HG02852 (cell line): ENCODE results near the gene NHLRC2.
A peak's percentile ranks its signal among the peaks of the same experiment; 100 is the strongest.
"Not testable (repeated sequence)": the region's sequence is repeated elsewhere in the genome, so short reads cannot be mapped to it uniquely, and the experiment has no call there.

Source experiments
- ATAC-seq: cut with Tn5 transposase; IDR thresholded peaks from one replicate; pipeline ENCODE4 v1.9.1; 2021; ENCODE audit warnings: mild to moderate bottlenecking, moderate library complexity; ENCODE audit not compliant: unreplicated experiment

NHLRC2 gene

DNA sequence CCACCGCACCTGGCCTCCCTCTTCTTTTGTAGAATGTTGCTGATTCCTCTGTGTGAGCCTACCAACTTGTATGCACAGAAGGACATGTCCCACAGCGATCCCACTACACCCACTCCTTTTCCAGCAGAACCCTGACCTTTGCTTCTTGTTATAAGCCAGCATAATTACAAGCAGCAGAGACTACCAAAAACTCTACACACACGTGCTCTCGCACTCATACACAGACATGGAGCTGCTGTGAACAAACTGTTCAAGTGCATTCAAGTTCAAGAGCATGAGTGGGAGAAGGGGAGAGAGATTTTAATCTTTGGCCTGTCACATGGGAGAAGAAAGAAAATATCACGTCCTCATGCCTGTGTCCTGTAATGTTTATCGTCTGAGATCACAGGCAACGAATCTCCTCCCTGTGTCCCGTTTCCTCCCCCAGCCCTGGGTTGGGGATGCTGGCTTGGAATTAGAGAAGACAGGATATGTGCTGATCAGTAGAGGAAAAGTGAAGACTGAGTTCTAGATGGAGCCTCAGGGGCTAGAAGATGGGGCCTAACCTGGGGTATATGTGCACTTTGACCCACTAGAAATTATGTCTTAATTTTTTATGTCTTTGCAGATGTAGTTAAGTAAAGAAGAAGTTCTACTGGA, 79.6 kb downstream of the NHLRC2 start:
- no peak for ATAC-seq

DNA sequence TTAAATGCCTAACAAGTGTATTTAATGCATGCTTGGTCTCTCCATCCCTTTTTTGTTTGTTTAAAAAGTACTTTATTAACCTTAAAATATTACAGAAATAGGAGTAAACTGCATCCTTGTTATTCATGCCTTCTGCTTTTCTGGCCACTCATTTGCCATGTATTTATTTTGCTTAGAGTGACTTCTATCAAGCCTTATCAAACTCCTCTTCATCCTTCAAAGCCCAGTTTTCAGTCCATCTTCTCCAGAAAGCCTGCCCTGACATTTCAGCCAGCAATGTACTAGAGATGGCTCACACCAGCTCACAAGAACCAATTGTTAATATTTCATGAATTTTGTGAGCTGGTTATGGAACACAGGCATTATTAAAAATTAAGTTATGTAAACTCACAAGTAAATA, 82.8 kb downstream of the NHLRC2 start:
- no peak for ATAC-seq

DNA sequence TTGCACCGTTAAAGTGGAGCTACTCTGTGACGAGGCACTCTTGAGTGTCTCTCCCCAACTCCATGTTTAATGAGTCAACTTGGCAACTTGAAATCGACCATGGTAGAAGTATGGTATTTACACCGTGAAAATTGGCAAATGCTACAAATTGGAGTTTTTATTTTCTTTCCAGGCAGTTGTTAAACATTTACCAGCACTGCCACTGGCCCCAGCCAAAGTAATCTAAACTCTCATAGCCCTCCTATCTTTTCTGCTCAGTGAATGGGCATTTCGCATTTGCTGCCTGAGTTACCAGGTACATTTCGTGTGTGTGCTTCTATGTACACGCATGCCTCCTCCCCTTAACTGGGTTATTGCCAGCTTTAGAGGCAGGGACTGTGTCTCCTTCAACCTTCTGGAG, 83.3 kb downstream of the NHLRC2 start:
- ATAC-seq = no peak

DNA sequence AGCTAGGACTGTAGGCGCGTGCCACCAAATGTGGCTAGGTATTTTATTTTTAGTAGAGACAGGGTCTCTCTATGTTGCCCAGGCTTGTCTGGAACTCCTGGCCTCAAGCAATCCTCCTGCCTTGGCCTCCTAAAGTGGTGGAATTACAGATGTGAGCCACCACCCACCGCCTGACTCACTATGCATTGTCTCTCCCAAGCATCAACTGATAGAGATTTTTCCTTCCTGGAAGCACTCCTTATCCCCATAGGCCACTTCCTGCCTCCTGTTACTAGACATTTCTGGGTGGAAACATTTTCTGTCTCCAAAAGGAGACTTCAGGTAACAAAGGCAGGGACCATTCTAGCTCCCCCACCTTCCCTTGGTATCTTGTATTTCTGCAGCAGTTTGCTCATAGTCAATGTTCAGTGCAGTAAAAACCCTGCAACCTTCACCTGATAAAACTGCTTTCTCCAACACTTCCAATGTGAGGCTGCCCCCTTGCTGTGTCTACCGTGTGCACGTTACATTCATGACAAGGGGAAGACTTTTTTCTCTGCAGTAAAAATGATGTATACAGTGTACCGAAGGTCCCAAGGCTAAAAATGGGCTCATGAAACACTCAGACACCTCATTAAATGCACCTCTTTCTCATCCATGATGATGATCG, 84.9 kb downstream of the NHLRC2 start:
- no peak for ATAC-seq

DNA sequence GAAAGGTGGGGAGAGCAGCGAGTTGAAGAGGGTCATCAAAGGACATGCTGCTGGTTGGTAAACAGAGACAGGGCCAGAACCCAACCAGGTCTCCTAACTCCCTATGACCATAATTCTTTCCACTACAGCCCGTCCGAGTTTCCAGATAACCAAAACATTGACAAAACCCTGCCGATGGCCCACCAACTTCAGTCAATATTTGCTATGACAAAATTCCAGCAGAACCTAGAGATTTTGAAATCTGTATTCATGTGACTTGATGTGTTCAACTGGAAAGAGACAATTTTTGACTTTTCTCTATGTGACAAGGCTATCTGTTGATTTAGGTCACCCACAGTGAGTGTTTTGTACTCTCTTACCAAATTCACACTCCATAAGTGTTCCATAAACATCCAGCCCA, 86.7 kb downstream of the NHLRC2 start:
- ATAC-seq = no peak

DNA sequence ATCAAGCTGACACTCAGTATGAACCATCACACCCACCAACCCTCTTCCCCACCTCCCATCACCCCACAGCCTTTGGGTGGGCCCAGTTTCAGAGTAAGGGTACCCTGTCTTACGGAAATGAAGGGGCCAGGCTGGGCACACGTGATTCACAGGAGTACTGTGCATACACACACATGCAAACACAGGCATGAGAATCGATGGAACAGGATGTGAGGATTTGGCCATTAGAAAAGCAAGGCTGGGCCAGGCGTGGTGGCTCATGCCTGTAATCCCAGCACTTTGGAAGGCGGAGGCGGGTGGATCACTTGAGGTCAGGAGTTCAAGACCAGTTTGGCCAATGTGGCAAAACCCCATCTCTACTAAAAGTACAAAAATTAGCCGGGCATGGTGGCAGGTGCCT, 88.7 kb downstream of the NHLRC2 start:
- not testable (repeated sequence) for ATAC-seq

DNA sequence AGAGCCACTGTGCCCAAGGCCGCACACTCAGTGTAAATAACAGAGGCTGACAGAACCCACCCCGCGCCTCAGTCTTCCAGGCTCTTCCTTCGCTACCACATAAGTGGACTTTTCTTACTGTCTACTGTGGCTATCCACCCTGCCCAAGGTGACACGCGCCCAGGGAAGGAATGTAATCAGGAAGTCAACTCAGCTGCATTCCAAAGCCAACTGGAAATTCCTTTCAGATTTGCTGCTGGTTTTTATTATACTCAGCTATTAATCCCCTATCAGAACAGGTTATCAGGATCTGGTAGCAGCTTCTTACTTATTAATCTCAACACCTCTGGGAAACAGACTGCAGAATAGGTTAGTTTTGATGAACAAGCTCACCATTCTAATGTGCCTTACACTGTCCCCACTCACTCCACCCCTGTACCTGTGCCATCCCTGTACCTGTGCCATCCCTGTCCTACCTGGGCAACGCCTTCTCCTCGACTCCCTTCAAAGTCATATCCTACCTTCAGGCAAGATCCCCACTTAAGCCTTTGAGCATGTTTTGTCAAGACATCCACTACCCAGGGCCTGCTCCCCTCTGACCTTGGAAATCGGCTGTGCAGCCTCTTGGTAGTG, 90.7 kb downstream of the NHLRC2 start:
- ATAC-seq = no peak

DNA sequence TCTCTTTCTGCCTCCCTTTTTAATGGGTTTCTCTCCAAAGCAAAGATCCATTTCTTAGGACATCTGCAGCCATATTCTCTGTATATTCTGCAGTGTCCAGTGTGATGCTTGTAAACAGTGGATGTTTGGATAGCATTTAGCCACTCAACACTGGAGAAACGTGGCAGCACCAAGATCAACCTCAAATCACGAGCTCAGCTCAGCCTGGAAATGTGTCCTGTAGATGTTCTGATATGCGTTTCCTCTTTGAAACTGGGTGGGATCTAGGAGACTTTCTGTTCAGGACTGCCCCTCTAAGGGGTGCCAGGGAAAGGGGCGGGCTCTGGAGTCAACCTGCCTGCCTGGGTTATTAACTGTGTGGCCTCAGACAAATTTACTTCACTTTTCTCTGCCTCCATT, 91.2 kb downstream of the NHLRC2 start:
- ATAC-seq = no peak

DNA sequence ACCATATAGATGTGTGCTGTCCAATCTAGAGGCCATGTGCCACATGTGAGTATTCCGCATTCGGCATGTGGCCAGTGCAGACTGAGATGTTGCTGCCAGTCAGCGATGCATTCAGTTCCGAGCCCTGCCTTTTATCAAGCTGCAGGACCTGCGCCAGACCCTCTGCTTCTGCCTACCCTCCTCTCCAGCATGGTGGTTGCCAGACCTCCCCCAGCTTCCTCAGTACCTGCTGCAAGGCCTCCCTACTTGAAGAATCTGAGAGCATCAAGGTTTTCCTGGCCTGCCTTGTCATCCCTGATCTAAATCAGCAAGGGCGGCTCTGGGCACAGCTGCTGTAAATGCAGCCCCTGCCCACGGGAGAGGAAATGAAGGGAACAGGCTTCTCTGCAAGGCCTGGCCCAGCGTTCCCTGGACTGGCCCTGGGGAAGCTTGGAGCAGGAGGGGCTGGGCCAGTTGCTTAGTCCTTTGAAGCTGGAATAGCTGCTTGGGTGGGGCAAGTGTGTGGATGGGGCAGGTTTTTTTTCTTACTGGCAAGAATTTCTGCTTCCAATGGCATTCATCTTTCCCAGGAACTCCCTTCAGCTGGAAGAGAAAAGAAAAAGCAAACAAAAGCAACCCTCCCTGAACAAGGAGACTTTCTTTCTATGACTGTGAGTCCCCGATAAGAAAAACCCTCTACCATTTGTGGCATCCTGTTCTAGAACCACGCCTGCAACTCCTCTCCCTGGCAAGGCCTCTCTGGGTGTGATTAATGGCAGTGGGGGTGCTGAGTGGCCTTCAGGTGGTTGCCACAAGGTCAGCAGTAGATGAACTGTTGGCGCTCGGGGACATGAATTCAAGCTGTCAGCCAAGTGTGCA, 93.0 kb downstream of the NHLRC2 start:
- ATAC-seq = no peak

DNA sequence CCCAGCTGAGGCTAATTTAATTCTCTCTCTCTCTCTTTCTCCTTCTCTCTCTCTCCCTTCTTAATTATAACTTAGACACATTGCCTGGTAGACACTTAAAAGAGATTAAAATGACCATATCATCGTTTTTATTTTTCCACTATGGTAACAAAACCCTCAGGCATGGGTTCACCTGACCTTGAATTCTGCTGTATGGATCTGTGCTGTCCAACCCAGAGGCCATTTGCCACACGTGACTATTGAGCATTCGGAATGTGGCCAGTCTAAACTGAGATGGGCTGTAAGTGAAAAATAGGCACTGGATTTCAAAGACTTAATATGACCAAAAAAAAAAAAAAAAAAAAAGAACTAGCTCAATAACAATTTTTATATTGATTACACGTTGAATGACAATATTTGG, 93.6 kb downstream of the NHLRC2 start:
- ATAC-seq = no peak

DNA sequence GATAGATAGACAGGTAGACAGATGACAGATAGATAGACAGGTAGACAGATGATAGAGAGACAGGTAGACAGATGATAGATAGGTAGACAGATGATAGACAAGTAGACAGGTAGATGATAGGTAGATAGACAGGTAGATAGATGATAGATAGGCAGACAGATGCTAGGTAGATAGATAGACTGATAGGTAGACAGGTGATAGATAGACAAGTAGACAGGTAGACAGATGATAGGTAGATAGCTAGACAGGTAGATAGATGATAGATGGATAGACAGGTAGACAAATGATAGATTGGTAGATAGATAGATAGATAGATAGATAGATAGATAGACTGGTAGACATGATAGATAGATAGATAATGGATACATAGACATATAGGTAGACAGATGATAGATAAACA, 95.8 kb downstream of the NHLRC2 start:
- ATAC-seq = no peak

DNA sequence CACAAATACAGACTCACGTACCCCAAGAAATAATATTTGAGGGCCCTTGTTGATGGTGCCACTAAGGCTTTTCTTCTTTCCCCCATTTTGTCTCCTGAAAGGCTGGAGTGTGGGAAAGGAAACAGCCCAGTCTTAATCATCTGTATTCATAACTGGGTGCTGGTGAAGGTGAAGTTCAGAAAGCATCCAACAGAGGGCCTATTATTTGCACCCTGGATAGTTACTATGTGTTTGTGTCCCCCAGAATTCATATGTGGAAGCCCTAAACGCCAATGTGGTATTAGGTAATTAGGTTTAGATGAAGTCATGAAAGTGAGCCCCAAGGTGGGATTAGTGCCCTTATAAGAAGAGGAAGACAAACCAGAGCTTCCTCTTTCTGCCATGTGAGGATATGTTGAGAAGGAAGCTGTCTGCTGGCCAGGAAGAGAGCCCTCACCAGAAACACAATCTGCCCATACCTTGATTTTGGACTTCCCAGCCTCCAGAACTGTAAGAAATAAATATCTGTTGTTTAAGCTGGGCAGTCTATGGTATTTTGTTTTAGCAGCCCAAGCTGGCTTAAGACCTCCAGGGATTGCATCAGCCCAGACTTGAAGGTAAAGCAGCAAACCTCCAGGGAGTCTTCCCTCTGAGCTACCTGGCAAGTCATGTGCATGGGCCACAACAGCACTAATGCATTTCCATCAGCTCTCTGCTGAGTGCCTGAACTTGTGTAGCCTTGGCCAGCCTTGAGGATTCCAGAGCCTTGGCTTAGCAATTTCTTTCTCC, 99.2 kb downstream of the NHLRC2 start:
- no peak for ATAC-seq

DNA sequence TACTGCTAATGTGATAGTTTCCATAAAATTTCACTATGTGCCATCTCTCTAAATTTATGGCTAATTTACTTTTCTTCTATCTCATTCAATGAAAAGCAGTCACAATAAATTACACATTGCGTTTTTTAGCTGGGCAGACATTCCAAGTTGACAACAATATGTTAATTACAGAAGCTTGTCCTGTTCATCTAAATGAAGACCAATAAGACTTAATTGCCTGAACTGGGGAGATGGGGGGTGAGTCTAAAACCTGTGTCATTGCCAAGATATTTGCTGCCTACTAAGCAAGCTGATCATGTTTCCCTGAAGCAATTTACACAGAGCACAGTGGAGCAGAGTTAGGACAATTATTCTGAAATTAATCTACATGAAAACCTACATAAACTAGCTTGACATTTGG, 99.9 kb downstream of the NHLRC2 start:
- ATAC-seq = no peak

DNA sequence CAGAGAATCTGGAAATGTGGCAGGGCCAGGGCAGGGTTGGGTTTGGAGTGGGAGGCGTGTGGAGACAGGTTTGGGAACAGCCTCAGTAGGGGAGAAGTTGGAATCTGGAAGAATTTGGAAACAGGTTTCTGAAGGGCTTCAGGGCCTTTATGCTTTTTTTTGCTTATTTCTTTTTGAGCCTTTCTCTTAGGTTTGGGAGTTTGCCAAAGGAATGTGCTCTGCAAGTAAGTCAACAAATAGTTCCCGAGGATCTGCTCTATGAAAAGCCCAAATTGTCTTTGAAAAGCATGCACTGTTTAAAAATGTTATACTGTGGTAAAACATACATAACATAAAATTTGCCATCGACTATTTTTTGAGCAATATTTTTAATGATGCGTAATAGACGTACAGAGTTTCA, 102.6 kb downstream of the NHLRC2 start:
- no peak for ATAC-seq

DNA sequence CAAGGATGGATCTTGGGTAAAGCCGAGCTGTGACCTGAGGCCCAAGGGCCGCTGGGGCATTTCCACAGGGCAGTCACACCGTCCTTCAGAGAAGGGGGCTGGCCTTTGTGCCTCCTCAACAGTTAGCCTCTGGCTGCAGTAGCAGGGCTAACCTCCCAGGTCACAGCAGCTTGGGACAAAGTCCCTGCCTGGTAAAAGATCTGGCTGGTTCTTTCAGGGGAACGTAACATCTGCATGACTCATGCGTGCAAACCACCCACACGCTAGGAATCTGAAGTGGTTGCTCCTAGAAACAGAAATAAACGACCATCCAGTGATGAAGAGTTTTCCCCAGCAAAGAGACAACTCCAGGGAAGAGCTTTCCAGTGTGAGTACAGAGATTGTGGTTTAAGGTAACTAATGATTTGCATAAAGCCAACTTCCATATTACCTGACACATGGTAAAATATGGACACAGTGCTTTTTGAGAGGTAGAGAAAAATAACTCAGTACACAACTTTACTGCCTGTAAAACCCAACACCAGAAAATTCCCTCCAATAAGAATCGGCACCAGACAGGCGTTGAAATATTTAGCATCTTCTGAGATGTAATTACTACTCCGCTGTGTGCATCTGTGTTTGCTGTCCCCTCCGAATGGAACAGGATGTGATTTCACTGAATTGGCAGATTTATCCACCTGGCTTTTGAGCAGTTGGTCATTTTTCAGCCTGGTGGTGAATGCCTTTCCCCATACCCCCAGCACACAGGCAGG, 104.3 kb downstream of the NHLRC2 start:
- ATAC-seq = no peak

DNA sequence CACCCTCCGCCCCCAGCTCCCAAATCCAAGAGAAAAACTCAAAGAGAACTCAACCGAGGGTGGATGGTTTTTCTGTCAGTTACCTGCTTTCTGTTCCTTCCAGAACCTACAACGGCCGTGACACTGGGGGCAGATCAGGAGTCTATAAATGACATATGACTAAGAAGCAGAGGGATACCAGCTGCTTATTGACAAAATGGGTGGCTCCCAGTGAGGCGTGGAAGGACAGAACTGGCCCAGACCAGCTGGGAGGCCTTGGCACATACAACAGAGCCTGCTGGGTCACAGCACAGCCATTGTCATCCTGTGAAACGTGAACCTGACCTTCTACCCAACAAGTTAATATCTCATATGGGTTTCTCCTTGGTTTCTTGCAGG, 104.9 kb downstream of the NHLRC2 start:
- ATAC-seq = peak; percentile 37

DNA sequence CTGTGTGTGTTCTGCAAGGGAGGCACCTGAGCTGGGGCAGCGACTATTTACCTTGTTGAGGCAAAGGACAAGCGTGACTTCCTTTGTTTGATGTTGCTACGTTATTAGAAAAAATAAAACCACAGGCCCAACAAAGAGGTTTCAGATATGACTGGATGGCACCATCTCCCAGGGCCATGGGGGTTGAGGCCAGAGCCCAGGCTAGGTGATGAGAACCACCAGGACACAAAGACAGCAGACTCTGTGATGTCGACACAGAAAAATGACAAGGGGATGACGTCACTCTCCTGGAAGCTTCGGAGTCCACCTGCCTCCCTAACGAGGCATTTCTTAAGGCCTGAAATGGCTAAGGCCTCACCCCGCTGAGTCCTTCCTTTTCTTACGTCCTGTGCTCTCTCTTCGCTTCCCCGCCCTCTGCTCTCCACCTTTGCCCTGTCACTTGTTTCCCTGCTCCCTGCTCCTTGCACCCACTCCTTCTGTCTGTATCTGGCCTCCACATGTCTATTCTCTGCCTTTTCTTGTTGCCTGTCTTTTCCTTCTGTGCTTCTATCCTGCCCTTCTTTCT, 106.2 kb downstream of the NHLRC2 start:
- ATAC-seq = peak; percentile 32

DNA sequence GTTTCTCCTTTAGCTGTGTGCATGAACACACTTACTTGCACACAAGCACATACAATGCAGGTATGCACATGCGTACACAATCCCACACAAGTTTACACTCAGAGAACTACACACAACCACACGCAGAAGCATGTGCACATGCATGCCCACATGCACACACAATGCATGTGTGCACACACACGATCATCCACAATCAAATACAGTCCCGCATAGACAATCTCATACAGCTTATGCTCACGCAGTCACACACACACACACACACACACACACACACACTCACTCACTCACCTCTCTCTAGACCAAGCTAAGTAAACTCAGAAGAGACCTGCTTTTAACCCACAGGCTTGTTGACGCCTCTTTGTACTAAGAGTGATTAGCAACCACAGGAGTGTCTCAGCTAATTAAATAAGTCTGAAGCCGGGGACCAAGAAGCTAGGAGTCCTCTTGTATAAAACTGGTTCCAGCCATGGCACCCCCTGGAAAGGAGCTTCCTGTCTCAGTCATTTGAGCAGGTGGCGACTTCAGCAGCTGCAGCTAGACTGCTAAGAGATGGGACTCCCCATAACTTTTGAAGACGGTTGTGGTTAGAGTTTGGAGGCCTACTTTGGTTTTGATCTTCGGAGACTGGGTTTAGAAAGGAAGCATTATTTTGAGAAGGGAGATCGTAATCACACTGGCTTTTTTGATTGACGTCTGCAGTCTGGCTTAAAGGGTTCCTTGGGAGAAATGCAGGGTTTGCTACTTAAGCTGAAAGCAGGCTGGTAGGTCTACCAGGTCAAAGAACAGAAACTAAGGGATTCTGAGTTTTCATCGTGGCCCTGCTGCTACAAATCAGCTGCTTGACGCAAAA, 106.9 kb downstream of the NHLRC2 start:
- ATAC-seq = peak; percentile 73

DNA sequence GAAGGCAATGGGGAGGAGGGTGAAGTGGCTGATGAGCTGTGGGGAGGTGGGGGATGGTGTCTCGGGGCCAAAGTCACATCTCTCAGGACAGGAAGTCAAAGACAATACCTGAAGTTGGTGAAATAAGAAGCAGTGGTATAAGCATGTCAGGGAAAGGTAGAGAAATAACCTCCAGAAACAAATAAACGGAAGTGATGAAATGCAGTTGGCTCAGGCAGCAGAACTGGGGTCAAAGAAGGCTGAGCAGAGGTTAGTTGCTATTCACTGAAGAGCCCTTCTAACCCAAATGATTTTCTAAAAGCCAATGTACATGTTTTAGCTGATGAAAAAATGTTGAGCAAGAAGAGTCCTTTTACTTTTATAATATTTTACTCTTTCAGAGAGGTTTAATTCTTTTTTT, 110.6 kb downstream of the NHLRC2 start:
- ATAC-seq = no peak
